BE2C (cell line): Measurements from ENCODE around the gene USP33.
"Not testable (repeated sequence)": the region's sequence is repeated elsewhere in the genome, so short reads cannot be mapped to it uniquely, and the experiment has no call there.

Source experiments
- DNase-seq: peaks from one replicate; pipeline ENCODE4 v3.0.0-alpha.2; 2020
- H3K27me3 ChIP-seq: fragments of 250-450 bp; sonication (Bioruptor Pico); 2 replicates; pipeline ENCODE4 v1.5.1; 2020; ENCODE audit warnings: mild to moderate bottlenecking
- H3K36me3 ChIP-seq: fragments of 250-450 bp; sonication (Bioruptor Pico); 2 replicates; pipeline ENCODE4 v1.5.1; 2020; ENCODE audit warnings: mild to moderate bottlenecking
- H3K4me1 ChIP-seq: fragments of 250-450 bp; sonication (Bioruptor Pico); 2 replicates; pipeline ENCODE4 v1.5.1; 2020
- H3K4me3 ChIP-seq: 2 replicates; pipeline ENCODE4 v1.5.1; 2011; ENCODE audit warnings: low read depth, low read length
- H3K9me3 ChIP-seq: fragments of 250-450 bp; sonication (Bioruptor Pico); 2 replicates; pipeline ENCODE4 v1.5.1; 2020
- TF ChIP-seq, protein P1 (sequence below): IDR thresholded peaks from 2 replicates; pipeline ENCODE4 v1.5.1; 2012; ENCODE audit warnings: mild to moderate bottlenecking, low read depth, low read length

The USP33 gene

DNA sequence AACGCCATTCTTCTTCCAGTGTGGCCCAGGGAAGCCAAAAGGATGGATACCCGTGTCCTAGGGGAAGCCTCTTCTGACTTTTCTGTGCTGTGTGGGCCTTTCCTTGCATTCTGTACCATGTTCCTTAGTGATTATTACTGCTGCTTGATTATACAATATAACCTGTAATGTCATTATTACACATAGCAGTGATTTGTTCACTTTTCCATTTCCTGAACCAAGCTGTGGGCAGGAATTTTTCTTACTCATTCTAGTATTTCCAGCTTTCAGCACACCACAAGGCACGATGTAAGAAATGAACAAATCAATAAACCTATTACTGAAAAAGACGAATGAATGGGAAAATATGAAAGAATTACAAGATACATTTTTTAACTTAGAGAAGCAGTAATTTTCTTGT, 8.4 kb upstream of the USP33 start:
- TF ChIP-seq, protein P1, sequence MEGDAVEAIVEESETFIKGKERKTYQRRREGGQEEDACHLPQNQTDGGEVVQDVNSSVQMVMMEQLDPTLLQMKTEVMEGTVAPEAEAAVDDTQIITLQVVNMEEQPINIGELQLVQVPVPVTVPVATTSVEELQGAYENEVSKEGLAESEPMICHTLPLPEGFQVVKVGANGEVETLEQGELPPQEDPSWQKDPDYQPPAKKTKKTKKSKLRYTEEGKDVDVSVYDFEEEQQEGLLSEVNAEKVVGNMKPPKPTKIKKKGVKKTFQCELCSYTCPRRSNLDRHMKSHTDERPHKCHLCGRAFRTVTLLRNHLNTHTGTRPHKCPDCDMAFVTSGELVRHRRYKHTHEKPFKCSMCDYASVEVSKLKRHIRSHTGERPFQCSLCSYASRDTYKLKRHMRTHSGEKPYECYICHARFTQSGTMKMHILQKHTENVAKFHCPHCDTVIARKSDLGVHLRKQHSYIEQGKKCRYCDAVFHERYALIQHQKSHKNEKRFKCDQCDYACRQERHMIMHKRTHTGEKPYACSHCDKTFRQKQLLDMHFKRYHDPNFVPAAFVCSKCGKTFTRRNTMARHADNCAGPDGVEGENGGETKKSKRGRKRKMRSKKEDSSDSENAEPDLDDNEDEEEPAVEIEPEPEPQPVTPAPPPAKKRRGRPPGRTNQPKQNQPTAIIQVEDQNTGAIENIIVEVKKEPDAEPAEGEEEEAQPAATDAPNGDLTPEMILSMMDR, result no peak
- Histone ChIP-seq H3K9me3 (no peaks in the 10 kb centered on the region), H3K4me3 (no peak overlapping the region), H3K36me3 (no peaks in the 10 kb centered on the region), H3K4me1 (no peaks in the 10 kb centered on the region), H3K27me3 (no peaks in the 10 kb centered on the region)
- DNase-seq, result no peak

GRCh38 chr1:77762072-77762476, 2.4 kb upstream of the USP33 start:
- TF ChIP-seq, protein P1, result no peak
- no peaks in the 10 kb centered on the region for H3K27me3 ChIP-seq
- no peaks in the 10 kb centered on the region for H3K9me3 ChIP-seq
- no peaks in the 10 kb centered on the region for H3K4me1 ChIP-seq
- no peaks in the 10 kb centered on the region for H3K36me3 ChIP-seq
- no peak for DNase-seq
- no peak overlapping the region for H3K4me3 ChIP-seq

DNA sequence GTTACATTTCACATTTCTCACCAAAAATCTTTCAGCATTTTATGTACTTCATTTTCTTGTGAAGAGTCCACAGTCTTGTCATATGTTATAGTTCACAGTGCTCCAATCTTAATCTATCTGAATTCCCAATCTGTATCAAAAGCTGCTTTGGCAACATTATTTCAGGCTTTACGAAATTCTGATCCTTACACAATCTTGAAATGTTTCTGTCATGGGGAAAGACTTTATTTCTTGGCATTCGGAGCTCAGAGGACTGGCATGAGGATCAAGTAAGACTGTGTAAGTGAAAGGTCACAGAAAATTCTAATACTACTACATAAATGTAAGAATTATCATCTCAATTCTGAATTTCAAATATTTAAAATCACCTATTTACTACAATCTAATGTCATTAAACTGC, 2.0 kb downstream of the USP33 start:
- Histone ChIP-seq H3K4me3 (no peak overlapping the region), H3K9me3 (no peaks in the 10 kb centered on the region), H3K4me1 (no peaks in the 10 kb centered on the region), H3K27me3 (no peaks in the 10 kb centered on the region), H3K36me3 (no peaks in the 10 kb centered on the region)
- TF ChIP-seq, protein P1, result no peak
- DNase-seq, result no peak

DNA sequence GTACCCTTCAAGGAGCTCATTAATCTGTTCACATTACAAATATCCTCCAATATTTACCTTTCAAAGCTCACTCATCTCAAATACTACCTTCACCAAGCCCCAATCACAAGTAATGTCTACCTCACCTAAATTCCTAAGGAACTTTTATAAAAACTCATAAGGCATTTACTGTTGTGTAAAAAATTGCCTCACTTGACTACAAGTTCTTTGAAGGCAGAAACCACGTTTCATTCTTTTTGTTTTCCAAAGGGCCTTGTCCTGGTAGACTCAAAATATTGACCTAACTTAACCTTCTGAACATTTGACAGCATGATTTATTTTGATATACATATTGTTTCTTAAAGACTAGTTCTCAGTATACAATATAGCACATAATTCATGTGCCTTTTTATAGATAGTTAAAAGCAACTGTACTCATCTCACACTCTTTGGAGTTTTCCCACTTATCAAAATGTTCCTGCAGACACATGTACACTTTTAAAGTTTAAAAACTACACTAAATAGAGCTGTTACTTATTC, 2.5 kb downstream of the USP33 start:
- Histone ChIP-seq H3K4me3 (no peak overlapping the region), H3K4me1 (no peaks in the 10 kb centered on the region)
- TF ChIP-seq, protein P1, result no peak

DNA sequence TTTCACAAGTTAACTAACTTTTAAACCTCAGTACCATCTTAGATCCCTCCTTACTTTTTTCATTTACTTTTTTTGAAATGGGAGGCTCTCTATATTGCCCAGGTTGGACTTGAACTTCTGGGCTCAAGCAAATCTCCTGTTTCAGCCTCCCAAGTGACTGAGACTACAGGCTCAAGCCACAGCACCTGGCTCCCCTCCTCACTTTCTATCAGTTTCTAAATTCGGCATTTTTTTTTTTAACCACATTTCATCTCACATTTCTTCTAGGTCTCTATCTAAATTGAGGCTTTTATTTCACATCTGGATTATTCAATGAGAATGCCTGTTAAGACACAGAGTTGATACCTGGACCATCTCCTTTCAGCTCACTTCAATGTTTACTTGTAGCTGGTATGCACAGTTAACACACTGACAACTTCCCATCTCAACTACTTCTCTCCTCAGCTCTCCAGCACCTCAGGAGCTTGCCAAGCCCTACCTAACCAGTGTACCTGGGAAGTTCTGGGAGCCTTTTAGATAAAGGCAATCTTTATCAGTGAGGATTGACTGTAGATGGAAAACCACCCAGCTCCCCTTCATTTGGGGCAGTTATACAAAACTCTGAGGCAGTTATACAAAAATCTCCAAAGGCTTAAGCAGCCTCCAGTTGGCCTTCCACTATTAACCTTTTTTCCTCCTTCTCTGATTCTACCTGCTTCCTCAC, 3.4 kb downstream of the USP33 start:
- Histone ChIP-seq H3K4me1 (no peaks in the 10 kb centered on the region), H3K36me3 (no peaks in the 10 kb centered on the region), H3K27me3 (no peaks in the 10 kb centered on the region), H3K9me3 (no peaks in the 10 kb centered on the region), H3K4me3 (no peak overlapping the region)
- TF ChIP-seq, protein P1, result no peak
- no peak for DNase-seq

More for the DNA sequence above, 2.5 kb downstream of the USP33 start:
- Histone ChIP-seq H3K36me3 (no peaks in the 10 kb centered on the region), H3K27me3 (no peaks in the 10 kb centered on the region), H3K9me3 (no peaks in the 10 kb centered on the region)
- no peak for DNase-seq

GRCh38 chr1:77749489-77749888, 10.2 kb downstream of the USP33 start:
- not testable (repeated sequence) for H3K36me3 ChIP-seq, DNase-seq, H3K9me3 ChIP-seq, H3K4me1 ChIP-seq, H3K27me3 ChIP-seq, H3K4me3 ChIP-seq
